22Rv1 (cell line): ENCODE measurements around the gene CCDC40.

Experiments used
- ZFX ChIP-seq: fragments of 450-650 bp; IDR thresholded peaks from 2 replicates; pipeline ENCODE4 v1.6.1; 2017; ENCODE audit warnings: antibody characterized with exemption, borderline replicate concordance
- TF ChIP-seq, protein P1 (sequence below): fragments of 450-650 bp; IDR thresholded peaks from 2 replicates; pipeline ENCODE4 v1.5.1; 2017; ENCODE audit warnings: mild to moderate bottlenecking

DNA sequence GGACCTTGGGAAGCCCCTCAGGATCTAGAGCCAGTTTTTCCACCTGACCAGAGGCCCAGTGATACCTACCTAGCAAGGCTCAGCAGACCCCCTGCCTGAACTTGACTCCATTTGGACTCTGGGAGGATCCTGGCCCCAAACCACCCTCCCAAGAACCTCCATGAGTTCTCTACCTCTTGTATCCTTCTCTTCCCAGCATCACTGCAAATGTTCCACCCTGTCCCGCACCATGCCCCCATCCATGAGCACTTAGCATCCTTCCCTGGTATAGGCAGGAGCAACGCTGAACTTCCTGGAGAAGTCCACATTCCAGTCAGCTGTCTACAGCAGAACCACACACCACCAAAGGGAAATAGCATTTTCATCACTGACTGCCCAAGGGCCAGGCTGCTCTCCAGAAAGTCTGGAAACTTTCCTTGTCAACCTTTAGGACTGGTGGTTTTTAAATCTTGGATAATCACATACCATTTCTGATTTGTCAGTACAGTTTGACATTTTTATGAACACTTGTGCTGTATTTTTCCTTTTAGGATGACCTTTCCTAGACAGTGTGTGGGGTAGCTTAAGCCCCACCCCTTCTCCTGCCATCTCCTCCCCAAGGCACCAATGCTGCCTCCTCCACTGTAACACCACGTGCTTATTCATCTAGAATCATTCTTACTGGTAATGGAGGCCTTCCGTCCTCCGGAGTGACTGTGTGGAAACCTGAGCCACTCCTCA lies 96.6 kb downstream of the CCDC40 start:
- TF ChIP-seq, protein P1, sequence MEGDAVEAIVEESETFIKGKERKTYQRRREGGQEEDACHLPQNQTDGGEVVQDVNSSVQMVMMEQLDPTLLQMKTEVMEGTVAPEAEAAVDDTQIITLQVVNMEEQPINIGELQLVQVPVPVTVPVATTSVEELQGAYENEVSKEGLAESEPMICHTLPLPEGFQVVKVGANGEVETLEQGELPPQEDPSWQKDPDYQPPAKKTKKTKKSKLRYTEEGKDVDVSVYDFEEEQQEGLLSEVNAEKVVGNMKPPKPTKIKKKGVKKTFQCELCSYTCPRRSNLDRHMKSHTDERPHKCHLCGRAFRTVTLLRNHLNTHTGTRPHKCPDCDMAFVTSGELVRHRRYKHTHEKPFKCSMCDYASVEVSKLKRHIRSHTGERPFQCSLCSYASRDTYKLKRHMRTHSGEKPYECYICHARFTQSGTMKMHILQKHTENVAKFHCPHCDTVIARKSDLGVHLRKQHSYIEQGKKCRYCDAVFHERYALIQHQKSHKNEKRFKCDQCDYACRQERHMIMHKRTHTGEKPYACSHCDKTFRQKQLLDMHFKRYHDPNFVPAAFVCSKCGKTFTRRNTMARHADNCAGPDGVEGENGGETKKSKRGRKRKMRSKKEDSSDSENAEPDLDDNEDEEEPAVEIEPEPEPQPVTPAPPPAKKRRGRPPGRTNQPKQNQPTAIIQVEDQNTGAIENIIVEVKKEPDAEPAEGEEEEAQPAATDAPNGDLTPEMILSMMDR: no peak
- no peak for TF ChIP-seq ZFX
